Stimulated activated CD8-positive, alpha-beta memory T cell treated with anti-CD3 and anti-CD28 coated beads, Interleukin-2, amount 100 ng/mL, for 1 hour (primary cell): ENCODE results near the gene RMRP.

ENCODE experiments used
- DNase-seq, 2 donors: peaks; one replicate each; pipeline ENCODE4 v3.0.0-alpha.2; 2020; ENCODE audit warnings: low read depth in 2 of 2

The RMRP gene

GRCh38 chr9:35657546-35658136, at the start of gene RMRP:
TSS of gene RMRP (minus strand) at chr9:35658019.
- peak; percentile 68 to 77 for DNase-seq

- DNase-seq: no peak
Measured at GRCh38 chr9:35706951-35707350, 49.1 kb upstream of the RMRP start.

- no peak for DNase-seq
Measured at GRCh38 chr9:35705836-35706430, 48.1 kb upstream of the RMRP start.

GRCh38 chr9:35705372-35705771, 47.6 kb upstream of the RMRP start:
- no peak for DNase-seq

- no peak for DNase-seq
Measured at GRCh38 chr9:35703906-35704672, 46.3 kb upstream of the RMRP start.

GRCh38 chr9:35702696-35703095, 44.9 kb upstream of the RMRP start:
- no peak for DNase-seq

GRCh38 chr9:35700942-35701341, 43.1 kb upstream of the RMRP start:
- DNase-seq: no peak

GRCh38 chr9:35700031-35700430, 42.2 kb upstream of the RMRP start:
- DNase-seq: no peak

- no peak for DNase-seq
Measured at GRCh38 chr9:35698231-35698630, 40.4 kb upstream of the RMRP start.

GRCh38 chr9:35697486-35697885, 39.7 kb upstream of the RMRP start:
- no peak for DNase-seq

GRCh38 chr9:35696520-35697215, 38.8 kb upstream of the RMRP start:
- peak; percentile 18 to 37 for DNase-seq

GRCh38 chr9:35695943-35696401, 38.2 kb upstream of the RMRP start:
- DNase-seq: no peak

- DNase-seq: no peak
Measured at GRCh38 chr9:35691757-35692301, 34.0 kb upstream of the RMRP start.

- DNase-seq: no peak
Measured at GRCh38 chr9:35691334-35691650, 33.5 kb upstream of the RMRP start.

GRCh38 chr9:35690614-35691333, 33.0 kb upstream of the RMRP start:
- DNase-seq: no peak

- no peak for DNase-seq
Measured at GRCh38 chr9:35690294-35690613, 32.4 kb upstream of the RMRP start.

GRCh38 chr9:35689542-35690293, 31.9 kb upstream of the RMRP start, which contains the start of gene TPM2:
TSS of gene TPM2 (minus strand) at chr9:35689925. CDS start at chr9:35689817, 108 bp downstream.
- no peak for DNase-seq

- DNase-seq: no peak
Measured at GRCh38 chr9:35688558-35689541, 31.0 kb upstream of the RMRP start.

- DNase-seq: no peak
Measured at GRCh38 chr9:35687972-35688557, 30.2 kb upstream of the RMRP start.
